ENCODE data around the gene MBOAT7. TPM values are rescaled to one million over a fixed set of nuclear protein-coding genes. Genes with fewer than 3 reads are reported as not detected.
"Not testable (repeated sequence)": the region's sequence is repeated elsewhere in the genome, so short reads cannot be mapped to it uniquely, and the experiment has no call there.

Gene MBOAT7
- total RNA-seq, 1 experiment from 2014 or later = 85.6 TPM

DNA sequence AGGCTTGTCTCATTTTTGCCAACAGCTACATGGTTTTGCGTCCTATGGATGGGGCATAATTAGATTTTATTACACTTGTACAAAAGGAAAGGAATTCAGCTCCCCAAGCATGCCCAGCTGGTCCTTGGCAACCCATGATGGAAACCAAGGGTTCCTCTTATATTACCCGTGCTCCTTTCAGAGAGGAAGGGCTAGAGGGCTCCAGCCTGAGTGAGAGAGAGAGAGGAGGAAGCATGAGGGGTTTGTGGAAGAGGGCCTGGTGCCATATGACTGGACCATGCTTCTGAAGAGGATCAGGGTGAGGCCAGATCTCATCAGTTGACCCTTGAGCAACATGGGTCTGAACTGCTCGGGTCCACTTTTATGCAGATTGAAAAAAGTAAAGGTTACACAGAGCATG is 7.7 kb upstream of the MBOAT7 start:
- no peak overlapping the region for H3K27ac ChIP-seq (ENCODE audit: low read length)
- H3K9ac ChIP-seq (ENCODE audit: low read length) = no peak overlapping the region
- H3K36me3 ChIP-seq (ENCODE audit: insufficient read depth, low read length) = peaks cover 24% of the 10 kb centered on the region
- H4K20me1 ChIP-seq (ENCODE audit: insufficient read depth, low read depth, low read length) = peaks cover 11% of the 10 kb centered on the region
- peaks cover 29% of the 10 kb centered on the region for H3K79me2 ChIP-seq (ENCODE audit: low read length)
- H3K4me3 ChIP-seq (ENCODE audit: low read length) = no peak overlapping the region
- DNase-seq = no peak
- no peaks in the 10 kb centered on the region for H3K9me2 ChIP-seq (replicated peaks; ENCODE audit: insufficient read depth, low read length)
- H3K27me3 ChIP-seq (ENCODE audit: low read length) = no peaks in the 10 kb centered on the region
- H3K4me2 ChIP-seq (ENCODE audit: low read depth, low read length, poor library complexity, severe bottlenecking) = no peak overlapping the region
- H3K9me3 ChIP-seq (ENCODE audit: low read length) = no peaks in the 10 kb centered on the region
- H3K4me1 ChIP-seq (ENCODE audit: low read length) = peaks cover 29% of the 10 kb centered on the region
- no peak overlapping the region for H2AFZ ChIP-seq (ENCODE audit: low read length)

GRCh38 chr19:54196536-54196935 is 7.2 kb upstream of the MBOAT7 start:
- H3K9me3 ChIP-seq (ENCODE audit: low read length) = no peaks in the 10 kb centered on the region
- no peak for DNase-seq

DNA sequence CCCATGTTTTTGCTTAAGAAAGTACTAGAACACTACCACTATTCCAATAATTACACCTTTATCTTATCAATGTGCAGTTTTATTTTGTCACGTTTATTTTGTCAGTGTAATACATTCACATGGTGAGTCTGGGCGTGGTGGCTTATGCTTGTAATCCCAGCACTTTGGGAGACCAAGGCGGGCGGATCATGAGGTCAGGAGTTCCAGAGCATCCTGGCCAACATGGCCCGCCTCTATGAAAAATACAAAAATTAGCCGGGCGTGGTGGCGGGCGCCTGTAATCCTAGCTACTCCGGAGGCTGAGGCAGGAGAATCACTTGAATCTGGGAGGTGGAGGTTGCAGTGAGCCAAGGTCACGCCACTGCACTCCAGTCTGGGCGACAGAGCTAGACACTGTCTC is 5.1 kb upstream of the MBOAT7 start:
- DNase-seq; H4K20me1 ChIP-seq (ENCODE audit: insufficient read depth, low read depth, low read length); H3K9ac ChIP-seq (ENCODE audit: low read length); H2AFZ ChIP-seq (ENCODE audit: low read length); H3K9me3 ChIP-seq (ENCODE audit: low read length); H3K27ac ChIP-seq (ENCODE audit: low read length); H3K4me2 ChIP-seq (ENCODE audit: low read depth, low read length, poor library complexity, severe bottlenecking); H3K27me3 ChIP-seq (ENCODE audit: low read length); H3K9me2 ChIP-seq (replicated peaks; ENCODE audit: insufficient read depth, low read length); H3K4me3 ChIP-seq (ENCODE audit: low read length): not testable (repeated sequence)
- H3K79me2 ChIP-seq (ENCODE audit: low read length) = peaks cover 23% of the 10 kb centered on the region
- H3K4me1 ChIP-seq (ENCODE audit: low read length) = peaks cover 17% of the 10 kb centered on the region
- peaks cover 13% of the 10 kb centered on the region; the same call in 1 of the 2 replicates for H3K36me3 ChIP-seq (ENCODE audit: insufficient read depth, low read length)

More at GRCh38 chr19:54196536-54196935, 7.2 kb upstream of the MBOAT7 start:
- no peak overlapping the region for H3K27ac ChIP-seq (ENCODE audit: low read length)
- no peak overlapping the region for H2AFZ ChIP-seq (ENCODE audit: low read length)
- H4K20me1 ChIP-seq (ENCODE audit: insufficient read depth, low read depth, low read length) = peaks cover 5% of the 10 kb centered on the region
- H3K9me2 ChIP-seq (replicated peaks; ENCODE audit: insufficient read depth, low read length) = no peaks in the 10 kb centered on the region
- no peak overlapping the region for H3K9ac ChIP-seq (ENCODE audit: low read length)
- peaks cover 27% of the 10 kb centered on the region for H3K4me1 ChIP-seq (ENCODE audit: low read length)
- H3K4me2 ChIP-seq (ENCODE audit: low read depth, low read length, poor library complexity, severe bottlenecking) = no peak overlapping the region
- H3K79me2 ChIP-seq (ENCODE audit: low read length) = peaks cover 29% of the 10 kb centered on the region
- no peaks in the 10 kb centered on the region for H3K27me3 ChIP-seq (ENCODE audit: low read length)
- peaks cover 18% of the 10 kb centered on the region for H3K36me3 ChIP-seq (ENCODE audit: insufficient read depth, low read length)
- no peak overlapping the region for H3K4me3 ChIP-seq (ENCODE audit: low read length)

DNA sequence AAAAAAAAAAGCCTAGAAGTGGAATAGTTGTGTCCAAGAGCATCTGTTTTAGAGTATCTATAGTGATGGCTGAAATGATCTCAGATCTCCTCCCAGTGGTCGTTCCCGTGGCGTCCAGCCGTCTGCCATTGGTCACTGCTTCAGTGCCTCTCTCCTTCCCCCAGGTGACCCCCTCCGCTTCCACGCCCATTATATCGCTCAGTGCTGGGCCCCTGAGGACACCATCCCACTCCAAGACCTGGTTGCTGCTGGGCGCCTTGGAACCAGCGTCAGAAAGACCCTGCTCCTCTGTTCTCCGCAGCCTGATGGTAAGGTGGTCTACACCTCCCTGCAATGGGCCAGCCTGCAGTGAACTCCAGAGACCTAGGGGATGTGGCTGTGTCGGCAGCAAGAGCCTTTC is 3.6 kb upstream of the MBOAT7 start:
- Histone ChIP-seq H3K9me2 (replicated peaks; ENCODE audit: insufficient read depth, low read length) (no peaks in the 10 kb centered on the region), H3K36me3 (ENCODE audit: insufficient read depth, low read length) (peaks cover 13% of the 10 kb centered on the region; the same call in 1 of the 2 replicates), H3K4me3 (ENCODE audit: low read length) (no peak overlapping the region), H3K27me3 (ENCODE audit: low read length) (no peaks in the 10 kb centered on the region), H4K20me1 (ENCODE audit: insufficient read depth, low read depth, low read length) (no peaks in the 10 kb centered on the region), H3K4me2 (ENCODE audit: low read depth, low read length, poor library complexity, severe bottlenecking) (no peak overlapping the region), H3K9me3 (ENCODE audit: low read length) (no peaks in the 10 kb centered on the region), H2AFZ (ENCODE audit: low read length) (no peak overlapping the region), H3K4me1 (ENCODE audit: low read length) (peaks cover 20% of the 10 kb centered on the region), H3K79me2 (ENCODE audit: low read length) (peaks cover 34% of the 10 kb centered on the region), H3K27ac (ENCODE audit: low read length) (no peak overlapping the region), H3K9ac (ENCODE audit: low read length) (0 out of 2 replicates have a peak overlapping the region, but pooled peaks have one; percentile 15)
- no peak for DNase-seq

DNA sequence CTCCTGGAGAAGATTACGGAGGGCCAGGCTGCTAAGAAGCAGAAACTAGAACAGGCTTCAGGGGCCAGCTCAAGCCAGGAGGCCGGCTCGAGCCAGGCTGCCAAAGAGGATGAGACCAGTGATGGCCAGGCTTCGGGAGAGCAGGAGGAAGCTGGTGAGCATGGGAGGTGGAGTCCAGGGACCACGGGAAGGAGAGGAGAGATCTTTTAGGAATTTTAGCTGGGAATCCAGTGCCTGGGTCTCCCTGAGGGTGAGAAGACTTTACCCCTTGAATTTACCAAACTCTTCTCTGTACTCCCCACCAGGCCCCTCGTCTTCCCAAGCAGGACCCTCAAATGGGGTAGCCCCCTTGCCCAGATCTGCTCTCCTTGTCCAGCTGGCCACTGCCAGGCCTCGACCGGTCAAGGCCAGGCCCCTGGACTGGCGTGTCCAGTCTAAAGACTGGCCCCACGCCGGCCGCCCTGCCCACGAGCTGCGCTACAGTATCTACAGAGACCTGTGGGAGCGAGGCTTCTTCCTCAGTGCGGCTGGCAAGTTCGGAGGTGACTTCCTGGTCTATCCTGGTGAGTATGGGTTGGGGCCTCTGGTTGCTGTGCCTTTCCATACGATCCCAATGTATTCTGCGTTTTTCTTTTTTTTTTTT is 2.6 kb upstream of the MBOAT7 start:
- H3K4me3 ChIP-seq (ENCODE audit: low read length) = peak overlapping the region; percentile 73
- H3K9ac ChIP-seq (ENCODE audit: low read length) = peak overlapping the region; percentile 87
- H3K27me3 ChIP-seq (ENCODE audit: low read length) = no peaks in the 10 kb centered on the region
- peaks cover 44% of the 10 kb centered on the region for H3K79me2 ChIP-seq (ENCODE audit: low read length)
- no peaks in the 10 kb centered on the region for H3K9me2 ChIP-seq (replicated peaks; ENCODE audit: insufficient read depth, low read length)
- H2AFZ ChIP-seq (ENCODE audit: low read length) = peak overlapping the region; percentile 38; the same call in 1 of the 2 replicates
- H3K36me3 ChIP-seq (ENCODE audit: insufficient read depth, low read length) = peaks cover 17% of the 10 kb centered on the region; the same call in 1 of the 2 replicates
- DNase-seq = no peak
- no peaks in the 10 kb centered on the region for H3K9me3 ChIP-seq (ENCODE audit: low read length)
- peak overlapping the region; percentile 76 for H3K4me2 ChIP-seq (ENCODE audit: low read depth, low read length, poor library complexity, severe bottlenecking)
- no peaks in the 10 kb centered on the region for H4K20me1 ChIP-seq (ENCODE audit: insufficient read depth, low read depth, low read length)
- H3K27ac ChIP-seq (ENCODE audit: low read length) = peak overlapping the region; percentile 83
- H3K4me1 ChIP-seq (ENCODE audit: low read length) = peaks cover 22% of the 10 kb centered on the region

DNA sequence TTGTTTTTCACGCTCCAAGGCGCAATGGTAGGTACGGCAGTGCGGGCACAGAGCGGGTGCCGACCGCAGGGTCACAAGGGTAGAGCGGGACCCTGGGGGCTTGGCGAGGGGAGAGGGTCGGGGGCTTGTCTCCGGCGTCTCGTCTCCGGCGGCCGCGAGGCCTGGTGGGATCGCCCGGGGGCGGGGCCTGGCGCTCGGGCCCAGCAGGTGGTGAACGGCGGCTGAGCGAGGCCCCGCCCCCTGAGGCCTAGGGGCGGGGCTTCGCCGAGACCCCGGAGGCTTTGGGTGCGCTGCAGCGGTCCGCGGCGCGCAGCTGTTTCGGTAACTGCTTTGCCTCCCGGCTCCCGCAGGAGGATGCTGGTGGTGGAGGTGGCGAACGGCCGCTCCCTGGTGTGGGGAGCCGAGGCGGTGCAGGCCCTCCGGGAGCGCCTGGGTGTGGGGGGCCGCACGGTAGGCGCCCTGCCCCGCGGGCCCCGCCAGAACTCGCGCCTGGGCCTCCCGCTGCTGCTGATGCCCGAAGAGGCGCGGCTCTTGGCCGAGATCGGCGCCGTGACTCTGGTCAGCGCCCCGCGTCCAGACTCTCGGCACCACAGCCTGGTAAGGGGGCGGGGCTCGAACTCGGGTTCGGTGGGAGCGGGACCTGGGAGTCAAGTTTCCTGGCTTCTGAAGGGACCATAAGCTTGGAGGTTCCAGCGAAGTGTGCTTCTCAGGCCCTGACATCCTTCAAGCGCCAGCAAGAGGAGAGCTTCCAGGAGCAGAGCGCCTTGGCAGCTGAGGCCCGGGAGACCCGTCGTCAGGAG is 1.8 kb upstream of the MBOAT7 start, which contains the start of gene TSEN34:
Gene TSEN34 (plus strand): TSS at position 298 of the 800 bp plus-strand sequence. CDS start 57 bp downstream, at position 355.
- Histone ChIP-seq H3K9ac (ENCODE audit: low read length) (peak within 1 kb of the TSS; percentile 87), H3K4me3 (ENCODE audit: low read length) (peak within 1 kb of the TSS; percentile 73), H3K79me2 (ENCODE audit: low read length) (peaks cover 47% of the 10 kb centered on the region), H3K36me3 (ENCODE audit: insufficient read depth, low read length) (peaks cover 17% of the 10 kb centered on the region; the same call in 1 of the 2 replicates), H3K9me2 (replicated peaks; ENCODE audit: insufficient read depth, low read length) (no peaks in the 10 kb centered on the region), H3K4me2 (ENCODE audit: low read depth, low read length, poor library complexity, severe bottlenecking) (peak within 1 kb of the TSS; percentile 76), H2AFZ (ENCODE audit: low read length) (peak within 1 kb of the TSS; percentile 95), H4K20me1 (ENCODE audit: insufficient read depth, low read depth, low read length) (no peaks in the 10 kb centered on the region), H3K27ac (ENCODE audit: low read length) (peak within 1 kb of the TSS; percentile 83), H3K27me3 (ENCODE audit: low read length) (no peaks in the 10 kb centered on the region), H3K4me1 (ENCODE audit: low read length) (peaks cover 22% of the 10 kb centered on the region), H3K9me3 (ENCODE audit: low read length) (no peaks in the 10 kb centered on the region)
- DNase-seq = peak; percentile 97

DNA sequence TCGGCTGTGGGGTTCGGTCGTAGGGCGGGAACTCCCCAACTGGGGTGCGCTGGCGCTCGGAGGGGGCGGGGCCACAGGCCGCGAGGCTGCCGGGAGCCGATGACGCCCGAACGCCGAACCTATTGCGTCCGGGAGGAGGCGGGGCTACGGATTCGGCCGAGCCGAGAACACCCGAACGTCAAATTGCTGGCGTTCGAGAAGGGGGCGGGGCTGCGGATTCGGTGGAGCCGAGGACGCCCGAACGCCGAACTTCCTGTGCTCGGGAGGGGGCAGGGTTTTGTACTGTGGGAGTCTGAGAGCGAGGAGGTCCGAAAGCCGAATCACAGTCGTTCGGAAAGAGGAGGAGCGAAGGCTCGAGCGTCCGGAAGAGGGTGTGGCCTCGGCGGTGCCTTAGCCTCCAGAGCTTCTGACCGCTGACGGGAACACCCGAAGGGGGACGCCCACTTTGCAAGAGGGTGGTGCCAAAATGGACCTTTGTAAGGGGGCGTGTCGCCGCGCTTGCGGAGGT is 1.2 kb upstream of the MBOAT7 start:
- peak overlapping the region; percentile 76 for H3K4me2 ChIP-seq (ENCODE audit: low read depth, low read length, poor library complexity, severe bottlenecking)
- no peaks in the 10 kb centered on the region for H3K27me3 ChIP-seq (ENCODE audit: low read length)
- H3K9ac ChIP-seq (ENCODE audit: low read length) = peak overlapping the region; percentile 87
- no peaks in the 10 kb centered on the region for H4K20me1 ChIP-seq (ENCODE audit: insufficient read depth, low read depth, low read length)
- peak overlapping the region; percentile 83 for H3K27ac ChIP-seq (ENCODE audit: low read length)
- peaks cover 22% of the 10 kb centered on the region for H3K4me1 ChIP-seq (ENCODE audit: low read length)
- no peaks in the 10 kb centered on the region for H3K9me3 ChIP-seq (ENCODE audit: low read length)
- peak overlapping the region; percentile 95 for H2AFZ ChIP-seq (ENCODE audit: low read length)
- peaks cover 17% of the 10 kb centered on the region; the same call in 1 of the 2 replicates for H3K36me3 ChIP-seq (ENCODE audit: insufficient read depth, low read length)
- peaks cover 47% of the 10 kb centered on the region for H3K79me2 ChIP-seq (ENCODE audit: low read length)
- peak; percentile 100 for DNase-seq
- peak overlapping the region; percentile 73 for H3K4me3 ChIP-seq (ENCODE audit: low read length)
- H3K9me2 ChIP-seq (replicated peaks; ENCODE audit: insufficient read depth, low read length) = no peaks in the 10 kb centered on the region

Data from Karpas-422 (cell line).